H1 (cell line): ENCODE measurements around the gene TBC1D24. TPM values are rescaled to one million over a fixed set of nuclear protein-coding genes. Genes with fewer than 3 reads are reported as not detected.
A peak's percentile ranks its signal among the peaks of the same experiment; 100 is the strongest.

Experiments used
- TEAD4 ChIP-seq: IDR thresholded peaks from 2 replicates; pipeline ENCODE4 v1.6.1; 2012; ENCODE audit warnings: low read depth, low read length, inconsistent platforms, mixed read lengths
- polyA plus RNA-seq, 7 experiments: library from polyadenylated mRNA; depleted of rRNA in 3 of 7; stranded (reverse) in 5 of 7; unstranded in 2 of 7; fragments of >200 nt in 5 of 7; fragments of 200-250 nt in 2 of 7; gene quantifications; 1 replicate in 5 of 7; 2 replicates in 1 of 7; 4 replicates in 1 of 7; pipeline versions ENCODE4 v1.2.1 to v1.2.3, GENCODE V29; 2011 to 2013; ENCODE audit warnings: missing spikeins in 2 of 7, mixed read lengths in 2 of 7
- total RNA-seq: library from RNA; stranded (reverse); fragmentation: NEBNext Ultra II Directional; extraction: Animal tissue kit (Norgen Biotek cat#: 25700); gene quantifications from 2 replicates; pipeline ENCODE4 v1.2.1, GENCODE V29; 2021
- TF ChIP-seq, protein P1 (sequence below), 3 experiments: IDR thresholded peaks; 1 replicate in 2 of 3; 2 replicates in 1 of 3; pipeline versions ENCODE4 v1.5.1 to v1.6.1; 2011; ENCODE audit warnings: low read length in 3 of 3, mild to moderate bottlenecking in 3 of 3, inconsistent platforms in 2 of 3, low read depth in 1 of 3, moderate library complexity in 1 of 3; ENCODE audit not compliant: insufficient read depth in 1 of 3; ENCODE audit errors: control extremely low read depth in 1 of 3

Gene TBC1D24
- total and polyA plus RNA-seq, 2 of the 8 experiments (the other 6 are each of a cell fraction or from before 2014, with no cell fraction given): 8.7 to 21.5 TPM

DNA sequence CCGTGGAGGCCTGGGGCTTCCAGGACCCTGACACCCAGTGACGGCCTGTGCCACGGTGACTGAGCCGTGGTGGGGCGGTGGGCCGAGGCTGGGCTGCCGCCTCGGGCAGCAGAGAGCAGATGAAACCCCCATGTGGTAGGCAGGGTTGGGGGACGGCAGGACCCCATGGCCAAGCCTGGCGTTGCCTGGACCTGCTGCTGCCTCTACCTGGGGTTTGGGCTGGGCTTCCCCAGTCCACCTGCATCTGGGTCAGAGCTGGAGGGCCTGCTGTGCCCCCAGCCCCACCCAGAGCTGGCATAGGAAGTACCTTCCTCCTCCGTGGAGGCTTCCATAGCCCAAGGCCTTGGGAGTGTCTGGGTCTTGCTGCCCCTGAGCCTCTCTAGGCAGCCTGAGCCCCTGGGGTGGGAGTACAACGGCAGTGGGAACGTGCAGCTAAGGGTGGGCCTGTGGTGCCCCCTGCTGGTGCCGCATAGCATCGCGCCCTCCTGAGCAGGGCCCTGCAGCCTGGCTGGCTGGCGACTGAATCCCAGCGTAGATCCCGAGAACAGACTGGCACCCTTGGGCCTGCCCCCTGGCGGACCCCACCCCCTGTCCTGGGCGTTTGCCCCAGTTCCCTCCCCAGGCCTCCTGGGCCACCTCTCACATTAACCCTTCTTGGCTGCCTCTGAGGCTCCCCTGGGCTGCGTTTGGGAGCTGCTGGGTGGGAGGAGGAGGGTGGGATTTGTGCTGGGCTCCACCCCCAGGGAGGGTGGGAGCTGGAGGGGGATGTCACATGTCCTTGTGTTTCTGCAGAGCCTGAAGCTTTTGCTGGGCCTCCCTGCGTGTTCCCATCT lies 26.2 kb downstream of the TBC1D24 start (continued):
- TF ChIP-seq TEAD4: peak; percentile 46; the same call in 1 of the 2 replicates
- TF ChIP-seq, protein P1, sequence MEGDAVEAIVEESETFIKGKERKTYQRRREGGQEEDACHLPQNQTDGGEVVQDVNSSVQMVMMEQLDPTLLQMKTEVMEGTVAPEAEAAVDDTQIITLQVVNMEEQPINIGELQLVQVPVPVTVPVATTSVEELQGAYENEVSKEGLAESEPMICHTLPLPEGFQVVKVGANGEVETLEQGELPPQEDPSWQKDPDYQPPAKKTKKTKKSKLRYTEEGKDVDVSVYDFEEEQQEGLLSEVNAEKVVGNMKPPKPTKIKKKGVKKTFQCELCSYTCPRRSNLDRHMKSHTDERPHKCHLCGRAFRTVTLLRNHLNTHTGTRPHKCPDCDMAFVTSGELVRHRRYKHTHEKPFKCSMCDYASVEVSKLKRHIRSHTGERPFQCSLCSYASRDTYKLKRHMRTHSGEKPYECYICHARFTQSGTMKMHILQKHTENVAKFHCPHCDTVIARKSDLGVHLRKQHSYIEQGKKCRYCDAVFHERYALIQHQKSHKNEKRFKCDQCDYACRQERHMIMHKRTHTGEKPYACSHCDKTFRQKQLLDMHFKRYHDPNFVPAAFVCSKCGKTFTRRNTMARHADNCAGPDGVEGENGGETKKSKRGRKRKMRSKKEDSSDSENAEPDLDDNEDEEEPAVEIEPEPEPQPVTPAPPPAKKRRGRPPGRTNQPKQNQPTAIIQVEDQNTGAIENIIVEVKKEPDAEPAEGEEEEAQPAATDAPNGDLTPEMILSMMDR (IDR thresholded peaks at IDR 0.05; ENCODE audit: control extremely low read depth in 1 of 3, insufficient read depth in 1 of 3, low read depth in 1 of 3, low read length in 3 of 3): peak; percentile 91 to 100 (median 96)
- TF ChIP-seq, all 59 proteins: peak for 11
